GM12891 (cell line): ENCODE data around the gene MYO18A.

Source experiments
- PAX5 ChIP-seq: IDR thresholded peaks from 2 replicates; pipeline ENCODE4 v1.6.1; 2011; ENCODE audit warnings: low read length, moderate library complexity, mild to moderate bottlenecking; ENCODE audit not compliant: insufficient read depth, severe bottlenecking
- POLR2A ChIP-seq: IDR thresholded peaks from 2 replicates; pipeline ENCODE4 v1.6.1; 2011; ENCODE audit warnings: low read depth, low read length, control low read depth
- POLR2AphosphoS5 ChIP-seq: IDR thresholded peaks from 2 replicates; pipeline ENCODE4 v1.6.1; 2011; ENCODE audit warnings: low read depth, low read length, control low read depth
- POU2F2 ChIP-seq: IDR thresholded peaks from 2 replicates; pipeline ENCODE4 v1.6.1; 2011; ENCODE audit warnings: low read depth, mild to moderate bottlenecking, control low read depth, low read length, moderate library complexity
- SPI1 ChIP-seq: IDR thresholded peaks from 2 replicates; pipeline ENCODE4 v1.6.1; 2011; ENCODE audit warnings: low read depth, low read length, control low read depth
- TAF1 ChIP-seq: IDR thresholded peaks from 2 replicates; pipeline ENCODE4 v1.6.1; 2011; ENCODE audit warnings: low read depth, low read length, control low read depth

DNA sequence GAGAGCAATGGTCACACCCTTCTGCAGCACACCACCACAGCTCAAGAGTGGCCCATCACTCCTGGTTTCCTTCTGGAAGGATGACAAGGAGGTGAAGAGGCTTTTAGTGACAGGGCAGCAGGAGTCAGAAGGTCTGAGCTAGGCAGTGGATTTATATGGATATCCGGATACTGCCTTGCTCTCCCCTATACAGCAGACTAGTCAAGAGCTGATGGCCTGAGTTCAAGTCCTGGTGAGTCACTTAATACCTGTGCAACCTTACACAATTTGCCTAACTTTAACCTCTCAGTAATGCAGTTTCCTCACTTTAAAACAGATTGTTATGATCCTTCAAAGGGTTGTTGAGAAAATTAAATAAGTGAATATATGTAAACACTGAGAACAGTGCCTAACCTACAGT is 22.9 kb downstream of the MYO18A start:
- TF ChIP-seq POLR2A, result no peak
- no peak for TF ChIP-seq SPI1
- no peak for TF ChIP-seq POLR2AphosphoS5
- TF ChIP-seq TAF1, result no peak
- no peak for TF ChIP-seq PAX5
- no peak for TF ChIP-seq POU2F2
